8988T (cell line): ENCODE measurements around the gene ERFL.
"Not testable (repeated sequence)": the region's sequence is repeated elsewhere in the genome, so short reads cannot be mapped to it uniquely, and the experiment has no call there.

ENCODE experiments used
- DNase-seq: peaks from one replicate; pipeline ENCODE4 v3.0.0; 2011

Gene ERFL

GRCh38 chr19:41941410-41942202, 13.4 kb upstream of the ERFL start:
- no peak for DNase-seq

GRCh38 chr19:41940731-41941409, 12.6 kb upstream of the ERFL start:
- no peak for DNase-seq

DNA sequence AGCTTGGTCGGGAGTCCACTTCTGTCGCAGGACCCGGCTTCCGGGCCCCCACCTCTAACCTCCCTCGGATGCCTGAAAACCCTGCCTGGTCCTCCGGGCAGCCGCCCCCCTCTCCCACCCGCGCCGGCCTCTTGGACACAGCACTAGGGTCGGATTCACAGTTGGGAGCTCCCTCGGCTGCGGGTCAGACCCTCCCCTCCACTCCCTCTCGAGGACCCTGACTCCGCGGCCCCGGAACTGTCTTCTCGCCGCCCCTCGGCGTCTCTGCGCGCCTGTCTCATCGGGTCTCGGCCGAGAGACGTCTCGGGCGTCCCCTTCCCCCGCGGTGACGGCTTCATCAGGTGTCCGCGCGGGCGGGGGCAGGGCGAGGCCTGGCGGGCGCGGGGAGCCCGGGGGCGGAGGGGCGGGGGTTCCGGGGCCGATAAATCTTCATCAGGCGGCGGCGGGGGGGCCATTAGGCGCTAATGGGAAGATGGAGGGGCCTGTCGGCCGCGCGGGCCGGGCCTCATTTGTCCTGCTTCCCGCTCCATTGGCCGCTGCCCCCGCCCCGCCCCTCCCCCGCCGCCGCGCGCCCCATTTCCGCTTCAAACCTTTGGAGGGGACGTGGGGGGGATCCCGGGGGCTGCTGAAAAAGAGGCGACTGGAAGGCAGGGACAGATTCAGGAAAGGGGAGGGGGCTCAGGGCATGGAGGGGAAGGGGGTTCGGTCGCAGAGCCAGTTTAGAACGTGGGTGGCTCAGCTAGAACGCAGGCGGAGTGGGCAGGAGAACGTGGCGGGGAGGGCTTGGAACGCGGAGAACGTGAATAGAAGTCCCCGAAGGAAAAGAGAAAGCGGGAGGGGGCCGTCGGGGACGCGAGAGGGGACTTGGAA, 11.8 kb upstream of the ERFL start:
- DNase-seq, result no peak

GRCh38 chr19:41939209-41939608, 11.0 kb upstream of the ERFL start:
- DNase-seq, result not testable (repeated sequence)

DNA sequence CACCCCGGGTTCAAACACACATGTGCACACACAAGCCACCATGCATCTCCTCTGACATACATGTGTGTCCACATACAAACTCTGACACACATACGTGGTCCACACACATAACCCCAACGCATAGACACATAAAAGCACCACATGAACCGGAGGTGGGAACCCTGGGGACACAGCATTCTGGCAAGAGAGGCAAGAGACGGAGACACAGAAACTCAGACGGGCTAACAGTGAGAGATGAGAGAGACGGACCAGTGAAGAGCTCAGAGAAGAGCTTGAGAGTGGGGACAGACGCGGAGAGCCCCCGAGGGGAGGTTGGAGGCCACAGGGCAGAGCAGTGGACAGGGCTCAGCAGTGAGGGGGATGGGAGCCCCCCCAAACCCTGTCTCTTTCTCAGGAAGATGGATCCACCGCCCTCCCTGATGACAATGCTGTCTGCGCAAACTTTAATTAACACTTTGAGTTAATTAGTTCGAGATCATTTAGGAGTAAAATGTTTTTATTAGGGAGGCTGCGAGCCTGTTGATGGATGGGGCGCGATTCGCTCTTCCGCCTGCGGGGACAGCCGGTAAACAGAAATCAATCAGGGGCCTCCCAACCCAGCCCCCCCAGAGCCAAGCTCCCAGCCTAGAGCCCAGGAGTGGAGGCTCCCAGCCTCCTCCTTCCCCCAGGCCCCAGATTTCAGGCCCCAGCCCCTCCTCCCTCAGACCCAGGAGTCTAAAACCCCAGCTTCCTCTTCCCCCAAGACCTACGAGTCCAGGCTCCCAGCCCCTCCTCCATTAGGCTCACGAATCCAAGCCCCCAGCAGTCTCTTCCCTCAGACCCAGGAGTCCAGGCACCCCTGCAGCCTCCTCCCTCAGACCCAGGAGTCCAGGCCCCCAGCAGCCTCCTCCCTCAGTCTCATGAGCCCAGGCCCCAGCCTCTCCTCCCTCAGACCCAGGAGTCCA, 9.5 kb upstream of the ERFL start:
- DNase-seq, result no peak

GRCh38 chr19:41936961-41937360, 8.7 kb upstream of the ERFL start:
- no peak for DNase-seq

- DNase-seq, result no peak
These were observed 8.2 kb upstream of the ERFL start for GRCh38 chr19:41936416-41936850.

DNA sequence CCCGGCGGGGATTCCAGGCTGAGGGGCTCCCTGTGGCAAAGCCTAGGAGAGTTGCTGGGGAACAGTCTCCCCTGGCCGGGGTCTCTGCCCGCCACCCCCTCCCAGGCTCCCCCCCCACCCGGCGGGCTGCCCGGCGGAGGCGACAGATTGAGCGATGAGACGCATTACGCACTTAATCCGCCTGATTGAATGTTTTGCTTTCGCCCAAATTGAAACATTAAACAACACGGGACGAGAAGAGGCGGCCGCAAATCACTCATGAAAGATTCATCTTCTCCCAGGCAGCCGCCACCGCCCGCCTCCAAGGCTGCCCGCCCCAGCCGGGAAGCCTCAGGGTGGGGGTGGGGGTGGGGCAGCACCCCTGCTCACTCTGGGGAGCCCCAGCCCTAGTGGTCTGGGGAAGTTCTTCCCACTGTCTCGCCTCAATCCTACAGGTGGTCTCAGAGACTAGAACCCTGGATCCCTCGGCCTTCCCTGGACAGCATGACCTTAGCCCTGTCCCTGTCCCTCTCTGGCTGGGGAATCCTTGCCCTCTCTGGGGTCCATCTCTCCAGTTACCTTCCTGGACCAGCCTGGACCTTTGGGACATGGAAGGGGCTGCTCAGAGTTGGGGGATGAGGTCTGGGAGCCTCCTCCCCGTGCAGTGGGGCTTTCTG, 7.6 kb upstream of the ERFL start:
- no peak for DNase-seq

GRCh38 chr19:41934849-41935374, 6.7 kb upstream of the ERFL start:
- DNase-seq, result peak; percentile 84

DNA sequence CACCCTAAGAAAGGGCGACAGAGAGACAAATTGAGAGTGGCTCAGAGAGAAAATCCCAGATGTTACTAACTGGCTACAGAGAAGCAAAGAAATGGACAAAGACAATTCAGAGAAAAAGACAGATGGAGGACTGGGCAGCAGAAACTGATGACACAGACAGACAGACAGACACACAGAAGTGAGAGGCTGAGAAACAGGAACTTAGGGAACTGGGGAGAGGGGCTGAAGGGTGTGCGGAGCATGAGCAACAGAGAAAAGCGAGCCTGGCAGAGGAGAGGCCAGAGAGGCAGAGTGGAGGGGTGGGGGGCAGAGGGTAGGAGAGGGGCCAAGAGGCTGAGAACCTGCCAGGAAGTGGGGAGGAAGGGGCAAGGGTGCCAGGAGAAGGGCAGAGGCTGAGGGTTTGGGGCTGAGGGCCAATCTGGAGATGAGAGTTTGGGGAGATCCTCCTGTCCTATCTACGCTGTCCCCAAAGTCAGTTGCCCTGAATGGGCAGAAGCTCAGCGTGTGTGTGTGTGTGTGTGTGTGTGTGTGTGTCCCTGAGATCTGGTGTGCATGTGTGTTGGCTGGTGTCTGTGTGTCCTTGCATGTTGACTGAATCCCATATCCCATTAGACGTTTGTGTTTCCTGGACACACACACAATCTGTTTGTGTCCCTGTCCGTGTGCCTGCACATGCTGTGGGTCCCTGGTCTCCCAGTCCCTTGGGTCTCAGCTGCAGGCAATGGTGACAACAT, 5.6 kb upstream of the ERFL start:
- DNase-seq, result no peak

GRCh38 chr19:41932720-41933332, 4.6 kb upstream of the ERFL start:
- no peak for DNase-seq

DNA sequence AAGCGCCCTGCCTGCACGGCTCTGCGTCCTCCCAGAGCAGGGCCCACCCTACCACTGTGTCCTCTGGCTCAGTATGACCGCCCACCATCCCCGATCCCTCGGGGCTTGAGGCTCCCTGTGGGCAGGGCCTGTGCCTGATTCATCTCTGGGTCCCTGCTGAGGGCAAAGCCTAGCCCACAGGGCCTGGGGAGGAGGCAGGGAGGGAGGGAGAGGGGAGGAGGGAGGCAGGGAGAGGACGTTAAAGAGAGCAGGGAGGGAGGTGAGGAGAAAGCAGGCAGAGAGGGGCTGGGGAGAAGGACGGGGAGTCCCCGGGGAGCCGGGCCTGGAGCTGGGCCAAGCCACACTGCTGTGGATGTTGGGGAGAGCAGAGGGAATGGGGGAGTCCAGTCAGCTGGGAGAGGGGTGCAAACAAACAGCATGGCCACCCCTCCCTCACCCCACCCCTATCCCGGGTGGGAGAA, 4.0 kb upstream of the ERFL start:
- DNase-seq, result no peak

DNA sequence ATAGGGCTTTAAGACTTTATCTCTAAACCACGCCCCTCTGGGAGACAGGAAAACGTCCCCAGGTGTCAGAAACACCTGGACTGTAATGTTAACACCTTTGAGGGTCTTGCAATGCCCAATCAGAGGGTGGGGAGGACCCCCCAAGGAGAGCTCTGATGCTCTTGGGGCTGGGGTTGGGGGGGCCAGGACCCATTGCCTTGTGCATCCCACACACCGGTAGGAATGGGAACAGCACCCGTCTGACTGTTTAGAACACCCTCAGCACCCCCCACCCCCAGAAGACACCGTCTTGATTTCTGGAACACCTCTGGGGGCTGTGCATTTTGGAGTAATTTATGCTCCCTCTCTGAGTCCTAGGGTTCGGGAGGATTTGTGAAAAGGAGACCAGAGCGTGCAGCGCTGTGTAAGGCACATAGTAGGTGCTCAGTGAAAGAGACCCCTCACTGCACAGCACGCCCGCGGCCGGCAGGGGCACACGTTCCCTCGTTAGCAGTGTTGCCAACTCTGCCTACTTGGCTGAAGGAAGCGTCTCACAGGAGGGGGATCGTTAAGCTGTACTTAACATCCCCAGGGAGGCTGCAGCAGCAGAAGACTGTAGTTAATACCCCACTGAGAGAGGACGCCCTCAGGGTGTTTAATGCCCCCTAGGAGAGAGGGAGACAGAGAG, 2.8 kb upstream of the ERFL start:
- no peak for DNase-seq

DNA sequence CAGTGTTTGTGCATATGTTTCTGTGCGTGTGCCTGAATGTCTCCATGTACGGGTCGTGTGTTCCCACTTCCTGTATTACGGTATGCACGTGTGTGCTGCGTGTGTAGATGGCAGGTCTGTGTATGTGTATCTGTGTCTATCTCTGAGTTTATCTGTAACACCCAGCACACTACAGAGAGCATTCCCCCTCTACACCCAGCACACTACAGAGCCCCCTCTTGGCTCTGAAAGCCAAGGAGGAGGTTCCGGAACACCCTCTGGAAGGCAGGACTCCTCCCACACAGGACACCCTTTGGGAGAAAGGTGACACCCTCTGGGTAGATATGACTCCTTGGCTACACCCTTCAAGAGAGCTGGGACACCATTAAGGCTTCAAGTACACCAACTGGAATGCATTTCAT, 2.1 kb upstream of the ERFL start:
- DNase-seq, result no peak

- DNase-seq, result no peak
These were observed 1.4 kb upstream of the ERFL start for GRCh38 chr19:41929536-41930071.

DNA sequence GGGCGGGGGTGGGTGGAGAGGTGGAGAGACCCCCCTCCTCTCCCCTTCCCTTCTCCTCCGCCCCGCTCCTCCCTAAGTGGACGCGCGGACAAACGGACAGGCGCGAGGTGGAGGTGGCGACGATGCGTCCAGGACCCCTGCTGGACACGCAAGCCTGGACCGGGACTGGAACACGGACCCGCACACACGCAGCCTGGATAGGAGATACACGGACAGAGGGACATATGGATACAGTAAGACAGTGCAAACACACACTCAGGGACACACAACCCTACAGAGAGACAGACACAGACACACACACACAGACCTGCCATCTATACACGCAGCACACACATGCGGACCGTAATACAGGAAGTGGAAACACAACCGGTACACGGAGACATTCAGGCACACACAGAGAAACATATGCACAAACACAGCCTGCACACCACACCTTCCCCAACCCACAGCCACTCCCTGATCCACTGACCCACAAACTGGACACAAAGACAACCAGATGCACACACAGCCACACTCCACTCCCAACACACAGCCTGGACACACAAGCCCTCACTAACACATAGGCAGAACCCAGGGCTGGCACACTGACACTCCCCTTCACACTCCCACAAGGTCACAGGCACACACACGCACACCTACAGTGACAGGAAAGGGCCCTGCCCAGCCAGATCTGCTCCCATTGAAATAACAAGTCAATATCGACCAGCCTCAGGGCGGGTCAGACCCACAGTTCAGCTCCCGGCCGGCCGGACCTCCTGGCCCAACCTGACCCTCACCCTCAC, 696 bp upstream of the ERFL start:
- DNase-seq, result no peak

GRCh38 chr19:41927497-41928192, 604 bp downstream of the ERFL start:
- peak; percentile 72 for DNase-seq
